CD4-positive, alpha-beta T cell treated with Interleukin-2 at 100 ng/mL for 4 hours (primary cell): ENCODE results near the gene CHST7.

Experiments used
- DNase-seq: peaks from one replicate; pipeline ENCODE4 v3.0.0-alpha.2; 2020; ENCODE audit warnings: low spot score

Gene CHST7

GRCh38 chrX:46610070-46610658, 36.6 kb downstream of the CHST7 start:
- DNase-seq, result no peak

DNA sequence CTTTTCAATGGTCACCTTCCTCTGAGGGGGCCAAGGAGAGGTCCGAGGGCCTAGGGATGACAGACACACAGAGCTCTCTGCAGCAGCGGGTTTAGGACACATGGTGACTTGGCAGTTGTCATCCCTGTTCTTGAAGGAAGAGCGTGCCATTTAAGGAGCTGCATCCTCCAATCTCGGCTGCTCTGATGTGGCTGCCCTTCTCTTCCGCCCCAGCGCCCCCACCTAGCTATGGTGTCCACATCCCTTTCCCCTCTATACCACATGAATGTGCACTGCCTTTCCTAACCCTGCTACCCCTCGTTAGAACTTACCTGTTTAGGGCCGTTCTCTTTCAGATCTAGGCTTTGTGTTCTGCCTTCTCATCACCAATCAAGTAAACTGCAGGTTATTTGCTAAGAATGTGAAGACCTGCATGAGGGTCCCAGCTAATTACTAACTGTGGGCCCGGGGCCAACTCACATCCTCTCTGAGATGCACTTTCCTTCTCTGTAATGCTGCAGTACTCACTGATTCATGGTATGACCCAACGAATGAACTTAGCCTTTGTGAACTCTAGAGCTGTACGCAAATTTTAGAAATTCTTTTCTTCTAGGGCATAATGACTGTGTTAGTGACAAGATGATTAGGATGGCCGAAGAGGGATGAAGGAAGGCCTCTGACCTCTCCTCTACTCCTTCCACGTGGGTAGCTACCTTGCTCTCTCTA, 38.2 kb downstream of the CHST7 start:
- peak; percentile 37 for DNase-seq

DNA sequence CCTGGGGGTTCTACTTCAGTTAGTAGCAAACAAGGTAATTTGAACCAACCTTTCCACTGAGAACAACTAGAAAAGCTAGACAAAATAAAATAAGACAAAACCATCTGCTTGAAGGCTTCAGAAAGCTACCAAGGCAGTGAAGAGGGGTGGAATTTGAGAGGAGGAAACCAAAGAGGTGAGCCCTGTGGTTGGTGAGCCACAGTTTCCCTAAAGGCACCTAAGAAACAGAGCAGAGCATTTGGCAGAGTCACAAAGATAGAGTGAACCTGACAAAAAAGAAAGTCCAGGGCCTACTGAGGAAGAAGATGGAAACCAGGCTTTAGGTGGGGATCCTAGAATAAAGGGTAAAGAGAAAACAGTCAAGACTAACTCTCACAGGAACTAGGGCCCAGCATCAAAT, 44.3 kb downstream of the CHST7 start:
- DNase-seq, result no peak

DNA sequence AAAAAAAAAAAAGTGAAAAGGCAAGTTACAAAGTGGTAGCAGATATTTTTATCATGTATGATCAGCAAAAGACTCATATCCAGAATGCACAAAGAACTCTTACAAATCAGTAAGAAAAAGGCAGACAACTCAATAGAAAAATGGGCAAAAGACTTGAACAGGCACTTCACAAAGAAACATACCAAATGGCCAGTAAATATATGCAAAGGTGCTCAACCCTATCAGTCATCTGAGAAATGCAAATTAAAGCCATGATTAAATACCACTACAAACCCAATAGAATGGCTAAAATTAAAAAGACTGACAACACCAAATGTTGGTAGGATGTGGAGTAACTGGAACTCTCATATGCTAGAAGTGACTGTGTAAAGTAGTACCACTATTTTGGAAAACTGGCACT, 45.4 kb downstream of the CHST7 start:
- DNase-seq, result no peak

GRCh38 chrX:46620505-46620904, 46.9 kb downstream of the CHST7 start:
- no peak for DNase-seq

GRCh38 chrX:46621572-46621971, 48.0 kb downstream of the CHST7 start:
- no peak for DNase-seq

- no peak for DNase-seq
These were observed 50.7 kb downstream of the CHST7 start for GRCh38 chrX:46624090-46624786.

DNA sequence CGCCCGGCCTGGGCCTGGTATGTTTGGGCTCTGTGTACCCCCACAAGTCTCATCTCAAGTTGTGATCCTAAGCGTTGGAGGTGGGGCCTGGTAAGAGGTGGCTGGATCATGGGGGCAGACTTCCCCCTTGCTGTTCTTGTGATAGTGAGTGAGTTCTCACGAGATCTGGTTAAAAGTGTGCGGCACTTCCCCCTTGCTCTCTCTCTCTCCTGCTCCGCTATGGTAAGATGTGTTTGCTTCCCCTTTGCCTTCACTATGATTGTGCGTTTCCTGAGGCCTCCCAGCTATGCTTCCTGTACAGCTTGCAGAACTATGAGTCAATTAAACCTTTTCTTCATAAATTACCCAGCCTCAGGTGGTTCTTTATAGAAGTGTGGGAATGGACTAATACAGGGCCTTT, 53.0 kb downstream of the CHST7 start:
- peak; percentile 36 for DNase-seq

GRCh38 chrX:46627062-46627461, 53.5 kb downstream of the CHST7 start:
- DNase-seq, result no peak

- peak; percentile 3 for DNase-seq
These were observed 54.3 kb downstream of the CHST7 start for GRCh38 chrX:46627711-46628419.

GRCh38 chrX:46628460-46629371, 55.2 kb downstream of the CHST7 start:
- peak; percentile 10 for DNase-seq

- no peak for DNase-seq
These were observed 56.6 kb downstream of the CHST7 start for GRCh38 chrX:46630141-46630540.

- DNase-seq, result no peak
These were observed 61.0 kb downstream of the CHST7 start for GRCh38 chrX:46634577-46634976.

GRCh38 chrX:46635186-46635585, 61.6 kb downstream of the CHST7 start:
- peak; percentile 33 for DNase-seq

DNA sequence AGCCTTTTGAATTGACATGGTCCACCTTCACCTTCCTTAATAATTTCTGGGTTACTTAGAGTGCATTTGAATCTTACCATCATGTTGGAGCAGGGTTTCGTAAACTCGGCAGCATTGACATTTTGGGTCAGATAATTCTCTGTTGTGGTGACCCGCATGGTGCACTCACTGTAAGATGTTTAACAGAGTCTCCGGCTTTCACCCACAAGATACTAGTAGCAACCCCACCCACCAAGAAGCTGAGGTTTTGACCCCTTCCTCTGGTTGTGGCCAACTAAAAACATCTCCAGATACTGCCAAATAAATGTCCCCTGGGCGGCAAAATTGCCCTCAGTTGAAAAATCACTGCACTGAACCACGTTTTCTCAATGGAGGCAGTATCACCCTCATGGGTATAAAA, 62.7 kb downstream of the CHST7 start:
- DNase-seq, result no peak

GRCh38 chrX:46637938-46638337, 64.4 kb downstream of the CHST7 start:
- peak; percentile 32 for DNase-seq

DNA sequence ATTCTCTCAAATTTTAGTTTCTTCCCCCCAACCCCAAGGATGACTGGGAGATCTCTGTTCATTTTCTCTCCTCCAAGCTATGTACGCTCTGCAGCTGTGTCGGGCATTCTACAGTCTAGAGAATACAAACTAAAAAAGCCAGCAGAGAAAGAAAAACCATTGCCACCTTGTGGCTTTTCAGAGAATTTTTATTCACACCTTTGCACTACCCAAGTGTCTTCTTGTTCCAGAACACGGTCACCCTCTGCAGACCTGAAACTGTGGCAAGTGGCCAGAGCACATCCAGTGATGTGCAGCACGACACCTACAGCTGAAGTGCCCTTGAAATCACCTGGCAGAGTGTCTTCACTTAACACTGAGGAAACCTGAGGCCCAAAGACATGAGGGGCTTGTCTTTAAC, 68.6 kb downstream of the CHST7 start:
- DNase-seq, result peak; percentile 46

GRCh38 chrX:46643636-46644035, 70.1 kb downstream of the CHST7 start:
- no peak for DNase-seq

GRCh38 chrX:46645614-46646013, 72.0 kb downstream of the CHST7 start:
- DNase-seq, result no peak

DNA sequence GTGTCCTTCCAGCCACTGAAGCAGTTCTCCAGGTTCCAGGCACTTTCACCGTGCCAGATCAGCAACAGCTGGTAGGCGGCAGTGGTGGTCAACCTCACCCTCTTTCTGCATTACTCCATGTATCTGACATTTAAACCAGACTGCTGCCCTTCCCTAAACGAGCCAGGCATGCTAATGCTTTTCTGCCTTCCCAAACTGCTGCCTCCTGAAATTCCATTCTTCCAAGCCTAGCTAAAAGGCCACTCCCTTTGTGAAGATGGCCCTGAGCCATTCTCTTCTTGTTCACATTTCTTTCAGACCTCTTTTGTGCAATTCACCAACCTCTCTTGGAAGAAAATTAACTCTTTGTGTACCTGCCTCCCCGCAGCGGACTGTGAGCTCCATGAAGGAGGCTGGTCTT, 73.7 kb downstream of the CHST7 start:
- DNase-seq, result no peak
